Neural cell (in vitro differentiated cells): ENCODE results near the gene CABP2. TPM values are rescaled to one million over a fixed set of nuclear protein-coding genes. Genes with fewer than 3 reads are reported as not detected.

Source experiments
- H2AFZ ChIP-seq: fragments of 200-600, 300-800 bp; sonication (generic), shearing (Covaris generic); 2 replicates; pipeline ENCODE4 v1.6.0; 2014; ENCODE audit warnings: low read depth, mild to moderate bottlenecking, antibody characterized with exemption, low read length, moderate library complexity
- H3F3A ChIP-seq: fragments of 200-600 bp; shearing (Covaris generic); 2 replicates; pipeline ENCODE4 v1.6.1; 2016; ENCODE audit warnings: mild to moderate bottlenecking, moderate library complexity, mixed read lengths, antibody characterized with exemption, low read length; ENCODE audit not compliant: insufficient read depth, poor library complexity, severe bottlenecking
- H3K27ac ChIP-seq: fragments of 200-600, 300-800 bp; sonication (generic), shearing (Covaris generic); 2 replicates; pipeline ENCODE4 v1.5.1; 2014; ENCODE audit warnings: mild to moderate bottlenecking, low read length, moderate library complexity
- H3K27me3 ChIP-seq: fragments of 300-800, 200-600 bp; sonication (generic), shearing (Covaris generic); 2 replicates; pipeline ENCODE4 v1.6.0; 2014; ENCODE audit warnings: mild to moderate bottlenecking, low read depth, low read length, moderate library complexity; ENCODE audit not compliant: insufficient read depth
- H3K36me3 ChIP-seq: fragments of 300-800, 200-600 bp; sonication (generic), shearing (Covaris generic); 2 replicates; pipeline ENCODE4 v1.5.1; 2014; ENCODE audit warnings: mild to moderate bottlenecking, antibody characterized with exemption, low read length, moderate library complexity; ENCODE audit not compliant: insufficient read depth
- H3K4me2 ChIP-seq: fragments of 300-800, 200-600 bp; sonication (generic), shearing (Covaris generic); 2 replicates; pipeline ENCODE4 v1.6.0; 2014; ENCODE audit warnings: mild to moderate bottlenecking, low read length
- H3K4me3 ChIP-seq: fragments of 300-800, 200-600 bp; sonication (generic), shearing (Covaris generic); 2 replicates; pipeline ENCODE4 v1.5.1; 2014; ENCODE audit warnings: mild to moderate bottlenecking, low read length, moderate library complexity
- H3K79me2 ChIP-seq: fragments of 200-600 bp; shearing (Covaris generic); replicated peaks from 2 replicates; pipeline ENCODE4 v1.6.0; 2014; ENCODE audit warnings: mild to moderate bottlenecking, low read length, moderate library complexity; ENCODE audit not compliant: insufficient read depth
- H3K9ac ChIP-seq: fragments of 300-800, 200-600 bp; sonication (generic), shearing (Covaris generic); 2 replicates; pipeline ENCODE4 v1.6.1; 2016; ENCODE audit warnings: mild to moderate bottlenecking, low read length, mixed read lengths
- H3K9me2 ChIP-seq: fragments of 200-600 bp; shearing (Covaris generic); 2 replicates; pipeline ENCODE4 v1.6.1; 2016; ENCODE audit warnings: mild to moderate bottlenecking, low read length, mixed read lengths; ENCODE audit not compliant: insufficient read depth
- H3K9me3 ChIP-seq: fragments of 200-600, 300-800 bp; sonication (generic), shearing (Covaris generic); 2 replicates; pipeline ENCODE4 v1.6.1; 2016; ENCODE audit warnings: mild to moderate bottlenecking, mixed run types, low read length, moderate library complexity, mixed read lengths
- H4K20me1 ChIP-seq: fragments of 200-600 bp; shearing (Covaris generic); 2 replicates; pipeline ENCODE4 v1.6.1; 2016; ENCODE audit warnings: mild to moderate bottlenecking, mixed run types; ENCODE audit not compliant: insufficient read depth
- CTCF ChIP-seq: fragments of 450-650 bp; IDR thresholded peaks from 2 replicates; pipeline ENCODE4 v1.5.1; 2014; ENCODE audit warnings: antibody characterized with exemption, mild to moderate bottlenecking, moderate library complexity; ENCODE audit not compliant: poor library complexity, severe bottlenecking
- EP300 ChIP-seq: fragments of 450-650 bp; conservative IDR thresholded peaks from 2 replicates; pipeline ENCODE4 v1.6.1; 2014; ENCODE audit warnings: antibody characterized with exemption, mild to moderate bottlenecking, moderate library complexity; ENCODE audit not compliant: poor library complexity, severe bottlenecking
- EZH2 ChIP-seq: fragments of 200-600, 300-800 bp; shearing (Covaris generic), sonication (generic); IDR thresholded peaks from 2 replicates; pipeline ENCODE4 v1.6.1; 2014; ENCODE audit warnings: antibody characterized with exemption, low read length, borderline replicate concordance, mild to moderate bottlenecking; ENCODE audit not compliant: insufficient read depth, poor library complexity, severe bottlenecking
- MXI1 ChIP-seq: fragments of 450-650 bp; conservative IDR thresholded peaks from 2 replicates; pipeline ENCODE4 v1.6.1; 2014; ENCODE audit warnings: antibody characterized with exemption, mild to moderate bottlenecking; ENCODE audit not compliant: poor library complexity, severe bottlenecking
- POLR2AphosphoS5 ChIP-seq: IDR thresholded peaks from 2 replicates; pipeline ENCODE4 v1.6.1; 2012
- RAD21 ChIP-seq: fragments of 450-650 bp; conservative IDR thresholded peaks from 2 replicates; pipeline ENCODE4 v1.6.1; 2014; ENCODE audit warnings: antibody characterized with exemption, mild to moderate bottlenecking, moderate library complexity
- REST ChIP-seq: IDR thresholded peaks from 2 replicates; pipeline ENCODE4 v1.6.1; 2012; ENCODE audit warnings: borderline replicate concordance
- SMC3 ChIP-seq: fragments of 450-650 bp; conservative IDR thresholded peaks from 2 replicates; pipeline ENCODE4 v1.6.1; 2014; ENCODE audit warnings: antibody characterized with exemption, mild to moderate bottlenecking, moderate library complexity; ENCODE audit not compliant: poor library complexity
- TAF1 ChIP-seq: IDR thresholded peaks from 2 replicates; pipeline ENCODE4 v1.6.1; 2012; ENCODE audit warnings: low read depth
- polyA plus RNA-seq: library from polyadenylated mRNA; depleted of rRNA; stranded (reverse); fragments of >200 nt; gene quantifications from 2 replicates; pipeline ENCODE4 v1.2.3, GENCODE V29; 2014

CABP2 gene
- polyA plus RNA-seq, 1 donor from 2014 or later, result not detected

GRCh38 chr11:67492069-67492727 lies 31.0 kb downstream of the CABP2 start:
- H3K36me3 ChIP-seq, result no peaks in the 10 kb centered on the region

More at GRCh38 chr11:67492069-67492727, 31.0 kb downstream of the CABP2 start:
- Histone ChIP-seq H3K9ac (no peak overlapping the region), H3K4me3 (no peak overlapping the region), H2AFZ (no peak overlapping the region), H3K9me3 (no peaks in the 10 kb centered on the region), H3K79me2 (no peaks in the 10 kb centered on the region), H3F3A (no peaks in the 10 kb centered on the region), H3K27ac (no peak overlapping the region), H4K20me1 (no peaks in the 10 kb centered on the region), H3K27me3 (no peaks in the 10 kb centered on the region), H3K4me2 (no peak overlapping the region), H3K9me2 (no peaks in the 10 kb centered on the region)
- TF ChIP-seq RAD21, result no peak
- no peak for TF ChIP-seq POLR2AphosphoS5
- TF ChIP-seq MXI1, result no peak
- TF ChIP-seq CTCF, result no peak
- TF ChIP-seq TAF1, result no peak
- TF ChIP-seq EZH2, result no peak
- no peak for TF ChIP-seq EP300
- TF ChIP-seq REST, result no peak
- no peak for TF ChIP-seq SMC3
